ENCODE measurements around the gene GLYR1. TPM values are rescaled to one million over a fixed set of nuclear protein-coding genes. Genes with fewer than 3 reads are reported as not detected.

The GLYR1 gene
- polyA plus RNA-seq, 1 donor from 2014 or later, result 78.6 TPM

DNA sequence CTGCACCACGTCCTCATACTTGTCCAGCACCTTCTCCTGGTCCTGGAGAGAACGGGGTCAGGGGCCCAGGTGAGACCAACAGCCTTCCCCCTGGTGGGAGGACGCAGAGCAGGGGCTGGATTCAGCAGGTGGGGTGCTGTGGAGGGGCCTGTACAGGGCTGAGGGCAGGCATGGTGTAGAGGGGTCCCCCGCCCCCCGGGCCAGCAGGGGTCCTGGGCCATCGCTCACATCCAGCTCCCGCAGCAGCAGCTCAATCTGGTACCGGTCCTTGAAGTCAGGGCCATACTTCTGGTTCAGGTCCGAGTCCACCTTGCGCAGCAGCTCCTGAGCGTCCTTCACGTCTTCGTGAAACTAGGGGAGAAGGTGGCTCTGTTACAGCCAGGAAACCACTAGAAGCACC lies 48.3 kb upstream of the GLYR1 start:
- no peaks in the 10 kb centered on the region for H3K9me2 ChIP-seq (ENCODE audit: insufficient read depth, low read length)
- no peaks in the 10 kb centered on the region for H4K20me1 ChIP-seq (ENCODE audit: insufficient read depth)
- H3K9me3 ChIP-seq (ENCODE audit: low read length), result peaks cover 3% of the 10 kb centered on the region
- TF ChIP-seq EP300 (conservative IDR thresholded peaks at IDR 0.05; ENCODE audit: poor library complexity, severe bottlenecking) (no peak), MXI1 (conservative IDR thresholded peaks at IDR 0.05; ENCODE audit: poor library complexity, severe bottlenecking) (no peak), RAD21 (conservative IDR thresholded peaks at IDR 0.05) (no peak), TAF1 (IDR thresholded peaks at IDR 0.05; ENCODE audit: low read depth) (no peak), SMC3 (conservative IDR thresholded peaks at IDR 0.05; ENCODE audit: poor library complexity) (no peak)
- TF ChIP-seq, protein P1, sequence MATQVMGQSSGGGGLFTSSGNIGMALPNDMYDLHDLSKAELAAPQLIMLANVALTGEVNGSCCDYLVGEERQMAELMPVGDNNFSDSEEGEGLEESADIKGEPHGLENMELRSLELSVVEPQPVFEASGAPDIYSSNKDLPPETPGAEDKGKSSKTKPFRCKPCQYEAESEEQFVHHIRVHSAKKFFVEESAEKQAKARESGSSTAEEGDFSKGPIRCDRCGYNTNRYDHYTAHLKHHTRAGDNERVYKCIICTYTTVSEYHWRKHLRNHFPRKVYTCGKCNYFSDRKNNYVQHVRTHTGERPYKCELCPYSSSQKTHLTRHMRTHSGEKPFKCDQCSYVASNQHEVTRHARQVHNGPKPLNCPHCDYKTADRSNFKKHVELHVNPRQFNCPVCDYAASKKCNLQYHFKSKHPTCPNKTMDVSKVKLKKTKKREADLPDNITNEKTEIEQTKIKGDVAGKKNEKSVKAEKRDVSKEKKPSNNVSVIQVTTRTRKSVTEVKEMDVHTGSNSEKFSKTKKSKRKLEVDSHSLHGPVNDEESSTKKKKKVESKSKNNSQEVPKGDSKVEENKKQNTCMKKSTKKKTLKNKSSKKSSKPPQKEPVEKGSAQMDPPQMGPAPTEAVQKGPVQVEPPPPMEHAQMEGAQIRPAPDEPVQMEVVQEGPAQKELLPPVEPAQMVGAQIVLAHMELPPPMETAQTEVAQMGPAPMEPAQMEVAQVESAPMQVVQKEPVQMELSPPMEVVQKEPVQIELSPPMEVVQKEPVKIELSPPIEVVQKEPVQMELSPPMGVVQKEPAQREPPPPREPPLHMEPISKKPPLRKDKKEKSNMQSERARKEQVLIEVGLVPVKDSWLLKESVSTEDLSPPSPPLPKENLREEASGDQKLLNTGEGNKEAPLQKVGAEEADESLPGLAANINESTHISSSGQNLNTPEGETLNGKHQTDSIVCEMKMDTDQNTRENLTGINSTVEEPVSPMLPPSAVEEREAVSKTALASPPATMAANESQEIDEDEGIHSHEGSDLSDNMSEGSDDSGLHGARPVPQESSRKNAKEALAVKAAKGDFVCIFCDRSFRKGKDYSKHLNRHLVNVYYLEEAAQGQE (IDR thresholded peaks at IDR 0.05; ENCODE audit: borderline replicate concordance), result no peak
- no peak overlapping the region for H3K4me3 ChIP-seq (ENCODE audit: low read length)
- H3K79me2 ChIP-seq (replicated peaks; ENCODE audit: insufficient read depth, low read length), result no peaks in the 10 kb centered on the region
- H3K27ac ChIP-seq (ENCODE audit: low read length), result no peak overlapping the region
- no peak overlapping the region for H2AFZ ChIP-seq (ENCODE audit: low read depth, low read length)
- no peaks in the 10 kb centered on the region for H3K36me3 ChIP-seq (ENCODE audit: insufficient read depth, low read length)
- H3K4me2 ChIP-seq (ENCODE audit: low read length), result no peak overlapping the region
- H3K27me3 ChIP-seq (ENCODE audit: insufficient read depth, low read depth, low read length), result no peaks in the 10 kb centered on the region
- no peak overlapping the region for H3K9ac ChIP-seq (ENCODE audit: low read length)
- no peaks in the 10 kb centered on the region for H3F3A ChIP-seq (ENCODE audit: insufficient read depth, low read length, poor library complexity, severe bottlenecking)

DNA sequence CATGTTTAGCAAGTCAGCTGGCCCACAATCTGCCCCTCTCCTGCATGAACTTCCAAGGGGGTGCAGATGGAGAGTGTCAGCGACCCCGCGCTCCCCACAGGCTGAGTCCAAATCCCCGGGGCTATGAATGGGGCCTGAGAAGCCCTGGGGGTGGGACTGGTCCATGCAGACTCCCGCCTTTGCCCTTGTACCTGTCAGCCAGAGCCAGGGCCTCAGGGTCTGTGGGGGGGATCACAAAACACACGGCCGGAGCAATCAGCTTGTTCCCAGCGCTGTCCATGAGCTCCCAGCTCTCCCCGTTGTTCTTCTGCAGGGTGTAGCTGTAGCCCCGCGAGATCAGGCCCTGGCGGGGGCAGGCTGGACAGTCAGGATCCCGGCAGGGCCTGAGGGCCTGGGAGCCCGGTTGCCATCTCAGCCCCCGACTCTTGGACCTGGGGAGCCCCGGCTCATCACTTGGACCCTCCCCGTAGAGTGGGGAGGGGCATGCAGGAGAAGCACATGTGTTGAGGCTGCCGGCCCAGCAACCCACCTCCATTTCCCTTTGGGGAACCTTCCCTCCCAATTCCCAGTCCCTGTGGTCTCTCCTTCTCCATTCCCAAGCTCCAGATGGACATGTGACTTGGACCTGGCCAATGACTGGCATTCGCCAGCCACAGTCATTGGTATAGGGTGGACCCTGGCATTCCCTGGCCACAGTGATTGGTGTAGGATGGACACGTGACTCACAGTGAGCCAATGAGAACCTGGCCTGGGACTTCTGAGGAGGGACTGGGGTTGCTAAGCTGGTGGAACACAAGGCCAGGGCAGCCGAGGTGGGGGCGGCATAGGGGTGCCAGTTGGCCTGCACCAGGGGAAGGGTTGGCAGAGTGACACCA lies 47.4 kb upstream of the GLYR1 start:
- Histone ChIP-seq H3K79me2 (replicated peaks; ENCODE audit: insufficient read depth, low read length) (no peaks in the 10 kb centered on the region), H3K9me3 (ENCODE audit: low read length) (peaks cover 3% of the 10 kb centered on the region), H3K36me3 (ENCODE audit: insufficient read depth, low read length) (no peaks in the 10 kb centered on the region), H3F3A (ENCODE audit: insufficient read depth, low read length, poor library complexity, severe bottlenecking) (no peaks in the 10 kb centered on the region), H3K9me2 (ENCODE audit: insufficient read depth, low read length) (no peaks in the 10 kb centered on the region), H3K27me3 (ENCODE audit: insufficient read depth, low read depth, low read length) (no peaks in the 10 kb centered on the region), H3K27ac (ENCODE audit: low read length) (no peak overlapping the region), H4K20me1 (ENCODE audit: insufficient read depth) (no peaks in the 10 kb centered on the region), H3K9ac (ENCODE audit: low read length) (no peak overlapping the region), H3K4me3 (ENCODE audit: low read length) (no peak overlapping the region), H2AFZ (ENCODE audit: low read depth, low read length) (no peak overlapping the region), H3K4me2 (ENCODE audit: low read length) (no peak overlapping the region)
- TF ChIP-seq EZH2 (IDR thresholded peaks at IDR 0.05; ENCODE audit: borderline replicate concordance, insufficient read depth, low read length, poor library complexity, severe bottlenecking) (no peak), MXI1 (conservative IDR thresholded peaks at IDR 0.05; ENCODE audit: poor library complexity, severe bottlenecking) (no peak), EP300 (conservative IDR thresholded peaks at IDR 0.05; ENCODE audit: poor library complexity, severe bottlenecking) (no peak), TAF1 (IDR thresholded peaks at IDR 0.05; ENCODE audit: low read depth) (no peak), SMC3 (conservative IDR thresholded peaks at IDR 0.05; ENCODE audit: poor library complexity) (no peak), RAD21 (conservative IDR thresholded peaks at IDR 0.05) (no peak), POLR2AphosphoS5 (IDR thresholded peaks at IDR 0.05) (no peak)
- TF ChIP-seq, protein P1 (IDR thresholded peaks at IDR 0.05; ENCODE audit: borderline replicate concordance), result no peak
- TF ChIP-seq, protein P2, sequence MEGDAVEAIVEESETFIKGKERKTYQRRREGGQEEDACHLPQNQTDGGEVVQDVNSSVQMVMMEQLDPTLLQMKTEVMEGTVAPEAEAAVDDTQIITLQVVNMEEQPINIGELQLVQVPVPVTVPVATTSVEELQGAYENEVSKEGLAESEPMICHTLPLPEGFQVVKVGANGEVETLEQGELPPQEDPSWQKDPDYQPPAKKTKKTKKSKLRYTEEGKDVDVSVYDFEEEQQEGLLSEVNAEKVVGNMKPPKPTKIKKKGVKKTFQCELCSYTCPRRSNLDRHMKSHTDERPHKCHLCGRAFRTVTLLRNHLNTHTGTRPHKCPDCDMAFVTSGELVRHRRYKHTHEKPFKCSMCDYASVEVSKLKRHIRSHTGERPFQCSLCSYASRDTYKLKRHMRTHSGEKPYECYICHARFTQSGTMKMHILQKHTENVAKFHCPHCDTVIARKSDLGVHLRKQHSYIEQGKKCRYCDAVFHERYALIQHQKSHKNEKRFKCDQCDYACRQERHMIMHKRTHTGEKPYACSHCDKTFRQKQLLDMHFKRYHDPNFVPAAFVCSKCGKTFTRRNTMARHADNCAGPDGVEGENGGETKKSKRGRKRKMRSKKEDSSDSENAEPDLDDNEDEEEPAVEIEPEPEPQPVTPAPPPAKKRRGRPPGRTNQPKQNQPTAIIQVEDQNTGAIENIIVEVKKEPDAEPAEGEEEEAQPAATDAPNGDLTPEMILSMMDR (IDR thresholded peaks at IDR 0.05; ENCODE audit: poor library complexity, severe bottlenecking), result no peak

Measured in neural cell (in vitro differentiated cells).